ENCODE measurements around the gene NRSN1.

GRCh38 chr6:24099181-24099580, 26.8 kb upstream of the NRSN1 start:
- TF ChIP-seq TFAP4 (CRISPR knock-in tag; IDR thresholded peaks at IDR 0.05; ENCODE audit: borderline replicate concordance) (no peak), SIN3A (IDR thresholded peaks at IDR 0.05; ENCODE audit: borderline replicate concordance in 2 of 2, control insufficient read depth in 1 of 2, low read depth in 2 of 2, low read length in 2 of 2) (no peak), ZNF274 (IDR thresholded peaks at IDR 0.05; ENCODE audit: borderline replicate concordance, low read depth, low read length) (no peak), RAD21 (CRISPR knock-in tag; conservative IDR thresholded peaks at IDR 0.05 in 1 of 2, IDR thresholded peaks at IDR 0.05 in 1 of 2) (no peak), EP300 (IDR thresholded peaks at IDR 0.05; ENCODE audit: low read length) (no peak), FOSL1 (tag; conservative IDR thresholded peaks at IDR 0.05) (no peak), SLC30A9 (CRISPR knock-in tag; IDR thresholded peaks at IDR 0.05) (no peak), GATAD2B (IDR thresholded peaks at IDR 0.05; ENCODE audit: borderline replicate concordance) (no peak), CTCF (IDR thresholded peaks at IDR 0.05 in 2 of 3, conservative IDR thresholded peaks at IDR 0.05 in 1 of 3; ENCODE audit: insufficient read depth in 2 of 3, low read depth in 1 of 3, low read length in 3 of 3) (no peak)

Measured in K562 (cell line).